Myocyte (in vitro differentiated cells): ENCODE results near the gene RTN3. TPM values are rescaled to one million over a fixed set of nuclear protein-coding genes. Genes with fewer than 3 reads are reported as not detected.
A peak's percentile ranks its signal among the peaks of the same experiment; 100 is the strongest.
"Not testable (repeated sequence)": the region's sequence is repeated elsewhere in the genome, so short reads cannot be mapped to it uniquely, and the experiment has no call there.

ENCODE experiments used
- DNase-seq: peaks from one replicate; pipeline ENCODE4 v3.0.0-alpha.2; 2012; ENCODE audit warnings: low read depth
- polyA plus RNA-seq: library from polyadenylated mRNA; unstranded; fragments of >200 nt; gene quantifications from one replicate; pipeline ENCODE4 v1.2.1, GENCODE V29; 2012; ENCODE audit warnings: missing spikeins
- total RNA-seq: library from RNA; depleted of rRNA; stranded (reverse); fragments of >200 nt; gene quantifications from 2 replicates; pipeline ENCODE4 v1.2.3, GENCODE V29; 2014

RTN3 gene
- total RNA-seq: 65.6 and 80.4 TPM in 2 replicates
- polyA plus RNA-seq: 113 TPM

- peak; percentile 98 for DNase-seq
These were observed at the start of gene RTN3 for GRCh38 chr11:63681321-63682065. Gene RTN3 (plus strand): TSS chr11:63681500. CDS start chr11:63681637, 137 bp downstream.

GRCh38 chr11:63635762-63636465 is 45.4 kb upstream of the RTN3 start:
- DNase-seq: peak; percentile 75

- not testable (repeated sequence) for DNase-seq
These were observed 42.9 kb upstream of the RTN3 start for GRCh38 chr11:63638436-63638835.

DNA sequence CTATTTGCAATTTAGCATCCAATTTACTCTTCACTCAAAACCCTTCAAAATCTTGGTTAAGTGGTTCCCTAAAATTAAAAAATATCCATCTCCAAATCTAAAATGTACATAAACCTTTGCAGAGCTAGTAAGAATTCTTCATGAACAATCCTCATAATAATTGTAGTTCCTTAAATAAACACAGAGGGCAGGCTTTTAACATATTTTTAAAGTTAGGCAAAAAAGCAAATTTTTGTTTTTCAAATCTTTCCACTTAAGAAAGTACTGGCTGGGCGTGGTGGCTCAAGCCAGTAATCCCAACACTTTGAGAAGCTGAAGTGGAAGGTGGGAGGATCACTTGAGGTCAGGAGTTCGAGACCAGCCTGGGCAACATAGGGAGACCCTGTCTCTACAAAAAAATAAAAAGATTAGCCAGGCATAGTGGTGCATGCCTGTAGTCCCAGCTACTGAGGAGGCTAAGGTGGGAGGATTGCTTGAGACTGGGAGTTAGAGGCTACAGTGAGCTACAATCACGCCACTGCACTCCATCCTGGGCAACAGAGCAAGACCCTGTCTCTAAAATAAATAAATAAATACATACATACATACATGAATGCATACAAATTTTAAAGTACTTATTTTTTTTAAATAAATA is 42.0 kb upstream of the RTN3 start:
- DNase-seq: peak; percentile 29

DNA sequence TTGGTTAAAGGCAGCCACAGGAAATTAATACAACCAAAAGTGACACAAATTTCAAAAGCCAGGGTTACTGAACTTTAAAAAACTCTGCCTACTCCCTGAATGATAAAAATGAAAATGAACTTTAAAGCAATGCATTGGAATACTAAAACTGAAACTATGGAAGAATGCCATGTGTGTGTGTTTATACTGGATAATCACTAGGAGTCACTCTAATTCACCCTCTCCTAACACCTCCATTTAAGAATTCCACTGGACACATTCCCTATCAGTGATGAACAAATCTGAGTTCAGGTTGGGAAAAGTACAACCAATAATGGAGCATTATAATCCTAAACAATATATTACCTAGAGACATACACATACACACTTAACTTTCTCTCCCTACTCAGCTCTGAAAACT is 39.6 kb upstream of the RTN3 start:
- DNase-seq: no peak

DNA sequence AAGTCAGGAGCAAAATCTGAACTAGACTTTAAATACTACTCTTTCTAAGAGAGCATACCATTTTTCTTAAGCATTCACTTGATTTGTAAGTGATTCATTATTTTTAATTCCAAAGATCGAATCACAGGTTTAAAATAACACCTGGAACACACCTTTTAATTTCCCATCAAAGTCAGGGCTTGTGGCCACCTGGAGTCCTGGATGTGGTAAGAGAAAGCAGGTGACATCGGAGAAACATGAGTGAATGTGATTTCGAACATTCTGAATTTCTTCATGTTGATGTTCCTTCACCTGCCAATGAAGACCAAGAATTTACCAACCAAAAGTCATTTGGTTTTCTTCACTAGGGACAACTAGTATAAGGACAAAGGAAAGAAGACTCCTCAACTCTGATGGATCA is 38.1 kb upstream of the RTN3 start:
- DNase-seq: no peak

- DNase-seq: no peak
These were observed 28.6 kb upstream of the RTN3 start for GRCh38 chr11:63652671-63653070.

DNA sequence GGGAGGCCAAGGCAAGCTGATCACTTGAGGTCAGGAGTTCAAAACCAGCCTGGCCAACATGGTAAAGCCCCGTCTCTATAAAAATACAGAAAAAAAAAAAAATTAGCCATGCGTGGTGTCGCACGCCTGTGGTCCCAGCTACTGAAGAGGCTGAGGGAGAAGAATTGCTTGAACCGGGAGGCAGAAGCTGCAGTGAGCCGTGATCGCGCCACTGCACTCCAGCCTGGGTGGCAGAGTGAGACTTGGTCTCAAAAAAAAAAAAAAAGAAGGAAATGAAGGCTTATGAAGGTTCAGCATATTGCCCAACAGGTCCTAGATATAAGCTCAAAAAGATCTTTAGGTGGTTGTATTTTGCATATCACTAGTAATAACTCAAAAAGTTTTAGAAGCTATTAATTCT is 20.3 kb upstream of the RTN3 start:
- DNase-seq: no peak

- DNase-seq: peak; percentile 44
These were observed 17.5 kb upstream of the RTN3 start for GRCh38 chr11:63663809-63664208.

DNA sequence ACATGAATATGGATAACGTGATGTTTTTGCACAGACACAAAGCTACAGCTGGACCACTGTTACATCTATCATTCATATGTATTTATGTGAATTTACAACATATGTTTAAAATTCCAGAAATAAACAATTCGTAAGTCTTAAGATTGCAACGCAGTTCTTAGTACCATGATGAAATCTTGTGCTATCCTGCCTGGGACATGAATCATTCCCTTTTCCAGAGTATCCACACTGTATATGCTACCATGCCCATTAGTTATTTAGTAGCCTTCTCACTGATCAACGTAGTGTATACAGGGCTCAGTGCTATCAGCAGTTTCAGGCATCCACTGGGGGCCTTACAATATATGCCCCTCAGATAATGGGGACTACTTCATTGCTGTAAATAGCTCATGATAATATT is 14.4 kb upstream of the RTN3 start:
- DNase-seq: no peak

DNA sequence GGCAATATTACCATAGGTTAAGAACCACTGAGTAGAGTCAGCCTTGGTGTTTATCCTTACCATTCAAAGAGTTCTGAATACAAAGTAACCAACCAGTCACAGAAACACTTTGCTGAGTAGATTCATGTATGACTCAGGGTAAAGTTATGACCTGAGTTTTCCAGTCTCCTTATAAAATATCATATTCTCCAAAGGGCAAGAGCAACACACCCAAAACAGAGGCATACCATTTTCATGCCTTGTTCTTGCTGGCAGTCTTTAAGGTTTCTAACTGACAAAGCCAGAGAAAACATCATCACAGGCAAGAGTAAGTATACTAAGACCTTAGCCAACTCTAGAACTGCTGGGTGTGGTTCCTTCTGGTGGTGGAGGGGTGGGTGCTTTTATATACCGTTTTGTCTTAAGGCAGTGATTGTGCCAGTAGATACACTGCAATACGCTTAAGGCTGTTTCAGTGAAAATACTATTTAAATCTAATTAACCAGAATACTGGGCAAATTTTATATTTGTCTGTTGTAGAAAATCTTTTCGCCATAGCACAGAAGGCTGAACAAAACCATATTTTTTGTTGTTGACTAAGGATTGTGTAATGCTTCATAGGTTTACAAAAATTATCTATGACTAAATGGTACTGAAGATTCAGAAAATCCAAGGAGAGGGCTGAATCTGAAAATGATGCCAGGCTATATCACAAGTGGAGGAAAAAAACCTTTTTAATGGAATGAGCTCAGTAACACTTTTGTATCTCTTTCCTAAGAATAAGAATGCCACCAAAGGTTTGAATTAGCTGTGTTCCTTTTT is 13.1 kb upstream of the RTN3 start:
- DNase-seq: peak; percentile 65

- no peak for DNase-seq
These were observed 11.2 kb upstream of the RTN3 start for GRCh38 chr11:63670096-63670432.

GRCh38 chr11:63670433-63671321 is 10.6 kb upstream of the RTN3 start:
- DNase-seq: peak; percentile 82

DNA sequence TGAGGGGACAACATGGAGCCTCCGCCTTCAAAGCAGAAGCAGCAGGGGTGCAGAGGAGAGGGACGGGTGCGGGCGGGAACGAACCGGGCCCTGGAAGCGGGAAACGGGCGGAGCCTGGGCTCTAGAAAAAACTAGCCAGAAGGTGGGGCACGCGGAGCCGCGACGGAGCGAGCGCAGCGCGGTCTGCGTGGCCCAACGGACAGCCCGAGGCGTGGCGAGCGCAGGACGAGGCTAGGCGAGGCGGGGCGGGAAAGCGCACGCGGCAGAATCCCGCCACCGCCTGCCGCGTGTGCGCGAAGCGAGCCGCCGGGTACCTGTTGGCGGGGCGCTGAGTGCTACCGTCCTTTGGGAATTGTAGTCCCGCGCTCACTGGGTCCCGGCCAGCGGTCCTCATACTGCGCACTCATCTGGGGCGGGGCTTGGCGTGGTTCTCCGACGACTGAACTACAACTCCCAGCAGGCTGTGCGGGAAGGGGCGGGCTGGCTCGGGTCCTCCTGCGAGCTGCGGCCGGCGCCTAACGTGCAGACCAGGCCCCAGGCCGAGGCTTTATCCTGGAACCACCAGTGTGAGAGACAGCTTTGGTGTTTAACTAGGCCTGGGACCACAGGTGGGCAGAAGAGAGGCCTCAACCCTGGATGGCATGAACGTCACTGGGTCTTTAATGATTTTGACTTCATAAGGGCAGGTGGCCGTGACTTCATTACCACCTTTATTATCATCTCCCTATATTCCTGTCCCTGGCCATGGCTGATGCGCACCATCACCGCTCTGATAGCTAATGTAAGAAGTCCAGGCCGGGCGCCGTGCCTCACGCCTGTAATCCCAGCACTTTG is 9.8 kb upstream of the RTN3 start, which contains the start of gene ATL3:
TSS of gene ATL3 (minus strand) at position 55 of the 834 bp plus-strand sequence. CDS start at position 14, 41 bp downstream.
- DNase-seq: peak; percentile 97

DNA sequence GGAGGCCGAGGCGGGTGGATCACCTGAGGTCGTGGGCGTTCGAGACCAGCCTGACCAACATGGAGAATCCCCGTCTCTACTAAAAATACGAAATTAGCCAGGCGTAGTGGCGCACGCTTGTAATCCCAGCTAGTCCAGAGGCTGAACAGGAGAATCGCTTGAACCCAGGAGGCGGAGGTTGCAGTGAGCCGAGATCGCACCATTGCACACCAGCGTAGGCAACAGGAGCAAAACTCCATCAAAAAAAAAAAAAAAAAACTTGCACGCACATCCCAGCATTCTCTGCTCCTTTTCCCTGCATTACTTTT is 9.2 kb upstream of the RTN3 start:
- no peak for DNase-seq

GRCh38 chr11:63672936-63673539 is 8.3 kb upstream of the RTN3 start:
- no peak for DNase-seq

- peak; percentile 82 for DNase-seq
These were observed 7.7 kb upstream of the RTN3 start for GRCh38 chr11:63673579-63673978.

GRCh38 chr11:63680834-63681320 is 423 bp upstream of the RTN3 start:
- DNase-seq: no peak
